GM19351 (cell line): ENCODE data around the gene MYOCOS.
"Not testable (repeated sequence)": the region's sequence is repeated elsewhere in the genome, so short reads cannot be mapped to it uniquely, and the experiment has no call there.

Experiments
- ATAC-seq: cut with Tn5 transposase; IDR thresholded peaks from one replicate; pipeline ENCODE4 v1.9.1; 2021; ENCODE audit warnings: mild to moderate bottlenecking, moderate library complexity; ENCODE audit not compliant: unreplicated experiment

MYOCOS gene

GRCh38 chr1:171622152-171622462 is at the start of gene MYOCOS:
TSS of gene MYOCOS (plus strand) at chr1:171622243. CDS start at chr1:171623884, 1,641 bp downstream.
- ATAC-seq = no peak

GRCh38 chr1:171576144-171576543 is 45.9 kb upstream of the MYOCOS start:
- no peak for ATAC-seq

- no peak for ATAC-seq
Observed at GRCh38 chr1:171581226-171581625, 40.8 kb upstream of the MYOCOS start.

- no peak for ATAC-seq
Observed at GRCh38 chr1:171581766-171582165, 40.3 kb upstream of the MYOCOS start.

- no peak for ATAC-seq
Observed at GRCh38 chr1:171582589-171582988, 39.5 kb upstream of the MYOCOS start.

GRCh38 chr1:171583591-171584201 is 38.3 kb upstream of the MYOCOS start:
- no peak for ATAC-seq

- no peak for ATAC-seq
Observed at GRCh38 chr1:171585715-171586114, 36.3 kb upstream of the MYOCOS start.

GRCh38 chr1:171588230-171588629 is 33.8 kb upstream of the MYOCOS start:
- no peak for ATAC-seq

- ATAC-seq = no peak
Observed at GRCh38 chr1:171590022-171590421, 32.0 kb upstream of the MYOCOS start.

- no peak for ATAC-seq
Observed at GRCh38 chr1:171595324-171595723, 26.7 kb upstream of the MYOCOS start.

GRCh38 chr1:171596119-171596518 is 25.9 kb upstream of the MYOCOS start:
- ATAC-seq = no peak

- no peak for ATAC-seq
Observed at GRCh38 chr1:171596705-171597104, 25.3 kb upstream of the MYOCOS start.

GRCh38 chr1:171597203-171597602 is 24.8 kb upstream of the MYOCOS start:
- ATAC-seq = no peak

GRCh38 chr1:171600310-171600709 is 21.7 kb upstream of the MYOCOS start:
- ATAC-seq = not testable (repeated sequence)

- no peak for ATAC-seq
Observed at GRCh38 chr1:171600862-171601261, 21.2 kb upstream of the MYOCOS start.

- ATAC-seq = not testable (repeated sequence)
Observed at GRCh38 chr1:171603042-171603441, 19.0 kb upstream of the MYOCOS start.

GRCh38 chr1:171606402-171606941 is 15.6 kb upstream of the MYOCOS start:
- ATAC-seq = no peak

GRCh38 chr1:171610385-171610784 is 11.7 kb upstream of the MYOCOS start:
- ATAC-seq = no peak

GRCh38 chr1:171611306-171611705 is 10.7 kb upstream of the MYOCOS start:
- no peak for ATAC-seq

GRCh38 chr1:171613282-171613681 is 8.8 kb upstream of the MYOCOS start:
- no peak for ATAC-seq

GRCh38 chr1:171615122-171615906 is 6.7 kb upstream of the MYOCOS start:
- ATAC-seq = not testable (repeated sequence)

GRCh38 chr1:171616586-171616985 is 5.5 kb upstream of the MYOCOS start:
- ATAC-seq = no peak
